ENCODE results near the gene CCDC47.
"Not testable (repeated sequence)": the region's sequence is repeated elsewhere in the genome, so short reads cannot be mapped to it uniquely, and the experiment has no call there.

CCDC47 gene

GRCh38 chr17:63720194-63720593, 53.2 kb downstream of the CCDC47 start:
- not testable (repeated sequence) for DNase-seq

GRCh38 chr17:63718988-63719387, 54.4 kb downstream of the CCDC47 start:
- no peak for DNase-seq

GRCh38 chr17:63716426-63716825, 57.0 kb downstream of the CCDC47 start:
- no peak for DNase-seq

GRCh38 chr17:63714550-63715277, 58.7 kb downstream of the CCDC47 start:
- DNase-seq = no peak

GRCh38 chr17:63709110-63709509, 64.3 kb downstream of the CCDC47 start:
- DNase-seq = no peak

GRCh38 chr17:63707151-63707550, 66.2 kb downstream of the CCDC47 start:
- DNase-seq = no peak

- DNase-seq = no peak
Measured at GRCh38 chr17:63706336-63707082, 66.9 kb downstream of the CCDC47 start.

GRCh38 chr17:63705657-63706056, 67.7 kb downstream of the CCDC47 start:
- DNase-seq = no peak

- no peak for DNase-seq
Measured at GRCh38 chr17:63704836-63705235, 68.6 kb downstream of the CCDC47 start.

GRCh38 chr17:63704259-63704576, 69.2 kb downstream of the CCDC47 start:
- no peak for DNase-seq

GRCh38 chr17:63703556-63704258, 69.7 kb downstream of the CCDC47 start:
- no peak for DNase-seq

- no peak for DNase-seq
Measured at GRCh38 chr17:63703029-63703428, 70.4 kb downstream of the CCDC47 start.

- no peak for DNase-seq
Measured at GRCh38 chr17:63702721-63703015, 70.7 kb downstream of the CCDC47 start.

GRCh38 chr17:63701868-63702720, 71.3 kb downstream of the CCDC47 start:
- DNase-seq = no peak

GRCh38 chr17:63701456-63701820, 72.0 kb downstream of the CCDC47 start:
- no peak for DNase-seq

GRCh38 chr17:63700528-63701455, 72.6 kb downstream of the CCDC47 start:
- peak; percentile 43 for DNase-seq

GRCh38 chr17:63699638-63700527, 73.5 kb downstream of the CCDC47 start, which contains the start of gene LIMD2:
Gene LIMD2, minus strand, starts transcription at chr17:63700125. Its CDS starts 827 bp downstream, at chr17:63699298.
- DNase-seq = peak; percentile 30

GRCh38 chr17:63698886-63699637, 74.3 kb downstream of the CCDC47 start:
- DNase-seq = no peak

GRCh38 chr17:63698381-63698885, 75.0 kb downstream of the CCDC47 start:
- DNase-seq = no peak

Measured in NCI-H1694 treated with DMSO at 0.1 percent for 48 hours (cell line).